IMR-90 (cell line): ENCODE measurements around the gene AKT3. TPM values are rescaled to one million over a fixed set of nuclear protein-coding genes. Genes with fewer than 3 reads are reported as not detected.

Source experiments
- ATAC-seq: fragments of 200-7000 bp; cut with Tn5 transposase; 2 replicates; pipeline ENCODE4 v1.9.1; 2020; ENCODE audit warnings: low read depth, mild to moderate bottlenecking, moderate library complexity
- BruUV-seq: library from RNA; stranded (reverse); fragments of 400-500 nt; replicated peaks from 2 replicates; lab custom pipeline; 2021; lab: Mats Ljungman, UMichigan
- CTCF ChIA-PET: fragments of 300-600 bp; formaldehyde crosslinking; extraction: SDS; loops from one replicate; lab custom pipeline; 2021; ENCODE audit warnings: antibody characterized with exemption; lab: Yijun Ruan, JAX
- POLR2A ChIA-PET: fragments of 300-600 bp; sonication (Branson Sonifier 250); formaldehyde crosslinking; loops from one replicate; lab custom pipeline; 2022; ENCODE audit warnings: antibody characterized with exemption; ENCODE audit not compliant: unreplicated experiment; lab: Charles Lee
- DNase-seq: peaks from one replicate; pipeline ENCODE4 v3.0.0; 2013
- H2AFZ ChIP-seq: replicated peaks from 2 replicates; pipeline ENCODE3; 2013; ENCODE audit warnings: low read length, mild to moderate bottlenecking; ENCODE audit not compliant: poor library complexity
- H2AK5ac ChIP-seq: 2 replicates; pipeline ENCODE4 v1.6.1; 2013; ENCODE audit warnings: low read depth, low read length, inconsistent platforms
- H2AK9ac ChIP-seq: replicated peaks from 2 replicates; pipeline ENCODE3; 2013; ENCODE audit warnings: mild to moderate bottlenecking, low read depth, low read length, moderate library complexity; ENCODE audit not compliant: poor library complexity
- H2BK120ac ChIP-seq: 2 replicates; pipeline ENCODE4 v1.6.1; 2013; ENCODE audit warnings: low read depth, low read length, inconsistent platforms
- H2BK15ac ChIP-seq: 3 replicates; pipeline ENCODE4 v1.6.1; 2013; ENCODE audit warnings: low read depth, low read length, inconsistent platforms
- H2BK20ac ChIP-seq: 2 replicates; pipeline ENCODE4 v1.6.1; 2013; ENCODE audit warnings: low read depth, mild to moderate bottlenecking, inconsistent platforms, low read length, moderate library complexity
- H2BK5ac ChIP-seq: 2 replicates; pipeline ENCODE4 v1.6.1; 2013; ENCODE audit warnings: mild to moderate bottlenecking, low read depth, low read length, inconsistent platforms; ENCODE audit not compliant: poor library complexity, severe bottlenecking
- H3K14ac ChIP-seq: replicated peaks from 2 replicates; pipeline ENCODE4 v1.6.1; 2013; ENCODE audit warnings: low read depth, low read length, inconsistent platforms
- H3K18ac ChIP-seq: 2 replicates; pipeline ENCODE4 v1.6.1; 2013; ENCODE audit warnings: low read depth, low read length, control low read depth
- H3K23ac ChIP-seq: 2 replicates; pipeline ENCODE4 v1.6.1; 2013; ENCODE audit warnings: low read depth, low read length, inconsistent platforms
- H3K27ac ChIP-seq: 2 replicates; pipeline ENCODE4 v1.5.1; 2013; ENCODE audit warnings: mild to moderate bottlenecking, control low read depth, low read length; ENCODE audit not compliant: insufficient read depth
- H3K27me3 ChIP-seq: 2 replicates; pipeline ENCODE4 v1.6.1; 2013; ENCODE audit warnings: low read length; ENCODE audit not compliant: control insufficient read depth, insufficient read depth
- H3K36me3 ChIP-seq: 2 replicates; pipeline ENCODE4 v1.6.1; 2013; ENCODE audit warnings: low read length, mixed read lengths; ENCODE audit not compliant: control insufficient read depth, insufficient read depth
- H3K4ac ChIP-seq: 2 replicates; pipeline ENCODE4 v1.6.1; 2013; ENCODE audit warnings: low read depth, low read length, inconsistent platforms
- H3K4me1 ChIP-seq: 2 replicates; pipeline ENCODE4 v1.6.1; 2013; ENCODE audit warnings: low read length, mixed read lengths; ENCODE audit not compliant: control insufficient read depth, insufficient read depth
- H3K4me2 ChIP-seq: 2 replicates; pipeline ENCODE4 v1.6.1; 2013; ENCODE audit warnings: low read depth, mild to moderate bottlenecking, control low read depth, low read length, moderate library complexity
- H3K4me3 ChIP-seq: 2 replicates; pipeline ENCODE4 v1.5.1; 2013; ENCODE audit warnings: low read depth, mild to moderate bottlenecking, control low read depth, low read length, moderate library complexity; ENCODE audit not compliant: insufficient read depth
- H3K56ac ChIP-seq: 2 replicates; pipeline ENCODE4 v1.6.1; 2013; ENCODE audit warnings: low read length, inconsistent platforms; ENCODE audit not compliant: insufficient read depth; ENCODE audit errors: extremely low read depth
- H3K79me1 ChIP-seq, 2 experiments: 2 replicates each; pipeline ENCODE4 v1.6.1; 2013; ENCODE audit warnings: low read length in 2 of 2, inconsistent platforms in 1 of 2, low read depth in 1 of 2
- H3K9ac ChIP-seq: 2 replicates; pipeline ENCODE4 v1.6.1; 2013; ENCODE audit warnings: low read depth, low read length, control low read depth
- H3K9me1 ChIP-seq: 2 replicates; pipeline ENCODE4 v1.6.1; 2013; ENCODE audit warnings: low read length, inconsistent platforms; ENCODE audit not compliant: insufficient read depth
- H3K9me3 ChIP-seq: 2 replicates; pipeline ENCODE4 v1.6.1; 2013; ENCODE audit warnings: low read length; ENCODE audit not compliant: control insufficient read depth, insufficient read depth
- H4K20me1 ChIP-seq: 2 replicates; pipeline ENCODE4 v1.6.1; 2013; ENCODE audit warnings: low read length, inconsistent platforms; ENCODE audit not compliant: insufficient read depth
- H4K5ac ChIP-seq: 2 replicates; pipeline ENCODE4 v1.6.1; 2013; ENCODE audit warnings: mild to moderate bottlenecking, low read depth, low read length, control low read depth
- H4K8ac ChIP-seq, 2 experiments: 2 replicates each; pipeline ENCODE4 v1.6.1; 2013; ENCODE audit warnings: low read depth in 2 of 2, low read length in 2 of 2, control low read depth in 1 of 2, inconsistent platforms in 1 of 2
- H4K91ac ChIP-seq: 2 replicates; pipeline ENCODE4 v1.6.1; 2013; ENCODE audit warnings: low read depth, low read length, inconsistent platforms; ENCODE audit not compliant: insufficient read depth
- CEBPB ChIP-seq: IDR thresholded peaks from 2 replicates; pipeline ENCODE4 v1.6.1; 2012; ENCODE audit warnings: low read depth, low read length, improper control_type of control experiment
- SMC3 ChIP-seq: fragments of 150-350 bp; IDR thresholded peaks from 2 replicates; pipeline ENCODE4 v1.6.1; 2016; ENCODE audit warnings: low read depth, mild to moderate bottlenecking, antibody characterized with exemption, low read length, moderate library complexity
- WGBS, 2 experiments: methylation state at CpG; one replicate each; pipeline versions ENCODE4 v1.1.5 to v1.1.7; 2013; ENCODE audit warnings: missing lambda C conversion rate in 2 of 2; ENCODE audit not compliant: insufficient read length in 1 of 2; ENCODE audit errors: extremely low coverage in 2 of 2; 5-methylcytosine and 5-hydroxymethylcytosine counted together
- dilution Hi-C: fragments of 300-500 bp; cut with HindIII; formaldehyde crosslinking; loops from one replicate; pipeline ENCODE4 v1.14.3; 2018; ENCODE audit warnings: low sequenced_read_pairs; ENCODE audit not compliant: unreplicated experiment
- in situ Hi-C: fragments of 300-500 bp; cut with MboI; formaldehyde crosslinking; loops from 3 replicates; pipeline ENCODE4 v1.14.3; 2019; ENCODE audit warnings: low sequenced_read_pairs, inconsistent platforms, mixed read lengths
- intact Hi-C: fragments of 100-400 bp; cut with micrococcal nuclease; formaldehyde crosslinking; loops from 2 replicates; pipeline ENCODE4 v1.10.0; 2022
- polyA plus RNA-seq, 3 experiments: library from polyadenylated mRNA; depleted of rRNA; stranded (reverse); fragments of >200 nt; gene quantifications; 2 replicates each; pipeline ENCODE4 v1.2.3, GENCODE V29; 2012; ENCODE audit warnings: low replicate concordance in 1 of 3
- total RNA-seq: library from RNA; depleted of rRNA; stranded (reverse); fragments of >200 nt; gene quantifications from 2 replicates; pipeline ENCODE4 v1.2.3, GENCODE V29; 2012

AKT3 gene
- total and polyA plus RNA-seq, 2 of the 4 experiments (the other 2 are of a cell fraction), result 15.2 to 19.4 TPM

DNA sequence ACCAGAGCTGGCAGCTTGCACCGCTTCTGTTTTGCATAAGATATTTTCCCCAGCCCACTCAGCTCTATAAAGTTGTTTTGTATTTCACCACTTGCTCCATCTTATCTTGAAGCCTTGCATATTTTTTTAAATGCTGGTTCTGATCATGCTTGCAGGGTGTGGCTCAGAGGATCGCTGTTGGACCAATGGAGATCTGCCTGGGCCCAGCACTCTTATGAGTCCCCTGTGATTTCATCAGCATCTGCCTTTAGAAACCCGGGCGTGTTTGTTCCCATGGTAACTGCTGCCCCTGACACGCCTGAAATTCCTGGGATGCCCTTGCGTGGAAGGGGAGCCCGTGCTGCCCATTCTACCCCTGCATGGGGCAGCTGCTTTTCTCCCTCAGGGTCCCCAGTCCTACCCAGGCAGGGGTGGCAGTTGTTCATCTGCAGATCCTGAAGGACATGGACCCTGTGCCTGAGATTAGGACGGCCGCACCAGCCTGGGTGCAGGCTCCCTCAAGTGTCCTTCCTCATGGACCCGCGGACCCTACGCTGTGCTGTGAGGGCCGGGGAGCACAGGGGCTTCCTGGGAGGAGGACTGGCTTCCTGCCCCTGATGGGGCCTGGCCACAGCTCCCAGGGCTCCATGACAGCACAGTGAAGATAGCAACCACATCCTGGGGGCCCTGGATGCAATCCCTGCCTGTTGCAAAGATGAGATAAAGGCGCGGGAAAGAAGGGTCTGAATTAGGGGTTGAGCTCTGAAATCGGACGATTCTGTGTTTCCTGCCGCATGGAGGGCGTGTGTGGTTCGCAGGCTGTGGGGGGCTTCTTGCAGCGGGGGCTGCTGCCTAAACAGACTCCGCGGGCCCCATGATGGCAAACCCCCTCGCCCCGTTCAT lies 367.7 kb downstream of the AKT3 start:
- dilution Hi-C loops (no loop called here), intact Hi-C loops (no loop called here), in situ Hi-C loops (loop anchor here (25.0 kb wide), 1 partner anchor 805 kb away; no protein-coding TSS in a partner anchor)
- Histone ChIP-seq H3K4me1 (peaks cover 2% of the 10 kb centered on the region; the same call in 1 of the 2 replicates), H3K27ac (no peak overlapping the region), H3K18ac (no peak overlapping the region), H3K23ac (no peak overlapping the region), H3K9me3 (no peaks in the 10 kb centered on the region), H3K79me1 (peaks cover 0 to 4% of the 10 kb centered on the region in 2 experiments; a peak in 1 of 4 replicates), H2BK120ac (no peak overlapping the region), H2BK5ac (no peak overlapping the region), H3K4ac (peak overlapping the region; percentile 21; the same call in 1 of the 2 replicates), H4K8ac (no peak overlapping the region), H3K27me3 (no peaks in the 10 kb centered on the region), H3K9ac (no peak overlapping the region), H4K5ac (no peak overlapping the region), H2AFZ (peak overlapping the region; percentile 46), H4K20me1 (no peaks in the 10 kb centered on the region), H3K4me2 (no peak overlapping the region), H2AK9ac (peak overlapping the region; percentile 23), H3K56ac (no peak overlapping the region), H2BK15ac (no peak overlapping the region), H3K4me3 (no peak overlapping the region), H3K9me1 (peaks cover 3% of the 10 kb centered on the region; the same call in 1 of the 2 replicates), H2BK20ac (no peak overlapping the region), H3K36me3 (no peaks in the 10 kb centered on the region; the same call in 1 of the 2 replicates), H3K14ac (no peak overlapping the region), H2AK5ac (no peak overlapping the region), H4K91ac (no peak overlapping the region)
- peak; percentile 49 for DNase-seq
- peak; percentile 79 for ATAC-seq
- CTCF ChIA-PET, result interaction anchor here (0.6 kb wide), 1 partner anchor 261 kb away, joined by 3 read pairs; no protein-coding TSS in a partner anchor
- POLR2A ChIA-PET, result no interaction called here
- no TSS peak for BruUV-seq
- TF ChIP-seq CEBPB, result peak; percentile 55
- TF ChIP-seq SMC3, result no peak
- 44% methylated on average over 17 of the region's 25 CpGs; no CpG with 5 or more reads in 1 of the 2 experiments for WGBS, 2 experiments
